Erythroblast (primary cell): Measurements from ENCODE around the gene DIP2C.

Source experiments
- GATA1 ChIP-seq: IDR thresholded peaks from 2 replicates; pipeline ENCODE4 v1.6.1; 2011; ENCODE audit warnings: low read depth, mild to moderate bottlenecking, control low read depth, low read length, moderate library complexity
- POLR2A ChIP-seq: IDR thresholded peaks from 2 replicates; pipeline ENCODE4 v1.6.1; 2011; ENCODE audit warnings: mild to moderate bottlenecking, low read length

DNA sequence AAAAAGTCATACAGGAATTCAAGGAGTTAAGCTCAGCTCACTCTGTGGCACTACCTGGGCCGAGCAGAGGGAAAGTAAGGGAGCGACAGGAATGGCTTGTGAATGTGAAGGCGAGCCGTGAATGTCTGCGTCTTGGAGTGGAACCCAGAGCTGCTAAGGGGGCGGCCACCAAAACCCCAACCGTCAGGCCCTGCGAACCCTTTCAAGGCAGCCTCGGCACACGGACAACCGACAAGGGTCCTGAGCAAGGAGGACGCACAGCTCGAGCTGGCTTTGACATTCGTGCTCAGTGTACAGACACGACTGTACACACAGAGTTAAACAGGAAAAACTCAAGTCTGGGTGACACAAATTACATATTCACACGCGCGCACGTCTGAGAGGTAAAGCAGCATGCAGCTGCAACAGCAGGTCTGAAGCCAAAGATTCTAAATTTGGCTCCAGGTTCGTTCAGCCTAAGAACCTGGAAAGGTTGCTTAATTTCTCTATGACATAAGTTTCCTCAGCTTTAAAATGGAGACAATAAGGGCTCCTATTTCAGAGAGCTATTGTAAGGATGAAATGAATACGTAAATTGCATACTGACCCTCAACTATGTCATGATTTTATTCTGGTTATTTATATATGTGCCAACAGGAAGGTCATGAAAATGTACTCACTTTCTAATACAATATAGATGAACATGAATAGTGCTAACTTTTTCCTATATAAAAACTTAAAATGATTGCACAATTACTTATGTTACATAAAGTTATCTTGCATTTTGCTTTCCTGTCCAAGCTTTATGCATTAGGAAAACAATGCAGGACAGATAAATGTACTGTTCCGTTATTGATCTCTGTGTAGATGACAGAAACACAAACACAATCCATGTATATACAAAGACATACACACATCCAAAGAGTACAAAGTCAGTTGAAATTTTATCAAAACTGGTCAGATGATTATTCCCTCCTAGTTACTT is 361.3 kb downstream of the DIP2C start:
- TF ChIP-seq POLR2A (no peak), GATA1 (no peak)
